CMK (cell line): ENCODE measurements around the gene UQCRHL.

Source experiments
- DNase-seq: peaks from one replicate; pipeline ENCODE4 v3.0.0-alpha.2; 2010; ENCODE audit warnings: low read depth

The UQCRHL gene

GRCh38 chr1:15797614-15798390, 9.6 kb downstream of the UQCRHL start:
- no peak for DNase-seq

- no peak for DNase-seq
Measured at GRCh38 chr1:15796086-15796462, 11.4 kb downstream of the UQCRHL start.

GRCh38 chr1:15788624-15789301, 18.7 kb downstream of the UQCRHL start:
- no peak for DNase-seq

DNA sequence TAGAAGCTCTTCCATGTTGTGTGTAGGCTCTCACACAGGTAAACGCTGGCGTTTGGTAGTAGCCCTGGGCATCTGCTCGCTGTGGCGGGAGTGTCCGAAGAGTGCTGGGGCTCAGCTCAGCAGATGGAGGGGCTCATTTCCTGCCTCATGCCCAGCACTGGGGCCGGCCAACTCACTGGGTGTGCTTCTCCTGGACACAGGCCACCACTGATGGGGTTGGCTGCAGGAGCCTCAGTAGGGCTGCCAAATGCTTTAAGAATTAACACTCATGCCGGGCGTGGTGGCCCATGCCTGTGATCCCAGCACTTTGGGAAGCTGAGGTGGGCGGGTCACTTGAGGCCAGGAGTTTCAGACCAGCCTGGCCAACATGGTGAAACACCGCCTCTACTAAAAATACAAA, 20.9 kb downstream of the UQCRHL start:
- DNase-seq = no peak

DNA sequence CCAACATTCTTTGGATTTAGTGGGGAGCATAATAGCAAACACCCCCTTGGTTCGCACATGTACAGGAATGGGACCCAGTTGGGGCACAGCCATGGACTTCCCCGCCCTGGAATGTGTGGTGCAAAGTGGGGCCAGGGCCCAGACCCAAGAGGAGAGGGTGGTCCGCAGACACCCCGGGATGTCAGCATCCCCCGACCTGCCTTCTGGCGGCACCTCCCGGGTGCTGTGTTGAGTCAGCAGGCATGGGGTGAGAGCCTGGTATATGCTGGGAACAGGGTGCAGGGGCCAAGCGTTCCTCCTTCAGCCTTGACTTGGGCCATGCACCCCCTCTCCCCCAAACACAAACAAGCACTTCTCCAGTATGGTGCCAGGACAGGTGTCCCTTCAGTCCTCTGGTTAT, 21.8 kb downstream of the UQCRHL start:
- DNase-seq = no peak

GRCh38 chr1:15777909-15778707, 29.3 kb downstream of the UQCRHL start:
- DNase-seq = no peak

- DNase-seq = no peak
Measured at GRCh38 chr1:15775706-15776105, 31.7 kb downstream of the UQCRHL start.

DNA sequence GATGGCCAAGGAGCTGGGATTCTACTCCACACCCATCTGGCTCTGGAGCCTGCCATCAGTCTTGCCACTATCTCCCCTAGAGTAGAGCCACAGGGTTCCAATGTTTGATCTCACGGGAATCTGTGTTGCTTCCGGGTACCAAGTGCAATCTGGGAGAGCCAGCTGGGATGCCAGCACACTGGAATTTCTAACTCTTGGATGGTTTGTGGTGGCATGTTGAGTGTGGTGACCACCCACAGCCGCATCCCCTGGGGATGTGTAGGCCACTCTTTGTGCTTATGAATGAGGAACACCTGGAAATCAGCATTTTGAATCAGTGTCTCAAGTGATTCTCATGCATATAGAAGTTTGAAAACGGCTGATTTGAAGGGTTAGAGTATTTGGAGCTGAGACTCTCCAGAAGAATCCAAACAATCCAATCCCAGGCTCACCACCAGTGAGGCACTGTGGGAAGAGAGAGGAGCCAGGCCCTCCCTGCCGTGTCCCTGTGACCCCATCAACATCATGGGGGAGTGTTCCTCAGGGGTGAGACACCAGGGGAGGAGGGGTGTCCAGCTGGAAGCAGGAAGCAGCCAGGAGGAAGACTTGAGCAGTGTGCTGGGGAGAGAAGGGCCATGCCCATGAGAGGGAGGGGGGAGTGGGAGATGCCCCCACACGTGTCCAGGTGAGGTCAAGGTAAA, 35.5 kb downstream of the UQCRHL start:
- DNase-seq = no peak

DNA sequence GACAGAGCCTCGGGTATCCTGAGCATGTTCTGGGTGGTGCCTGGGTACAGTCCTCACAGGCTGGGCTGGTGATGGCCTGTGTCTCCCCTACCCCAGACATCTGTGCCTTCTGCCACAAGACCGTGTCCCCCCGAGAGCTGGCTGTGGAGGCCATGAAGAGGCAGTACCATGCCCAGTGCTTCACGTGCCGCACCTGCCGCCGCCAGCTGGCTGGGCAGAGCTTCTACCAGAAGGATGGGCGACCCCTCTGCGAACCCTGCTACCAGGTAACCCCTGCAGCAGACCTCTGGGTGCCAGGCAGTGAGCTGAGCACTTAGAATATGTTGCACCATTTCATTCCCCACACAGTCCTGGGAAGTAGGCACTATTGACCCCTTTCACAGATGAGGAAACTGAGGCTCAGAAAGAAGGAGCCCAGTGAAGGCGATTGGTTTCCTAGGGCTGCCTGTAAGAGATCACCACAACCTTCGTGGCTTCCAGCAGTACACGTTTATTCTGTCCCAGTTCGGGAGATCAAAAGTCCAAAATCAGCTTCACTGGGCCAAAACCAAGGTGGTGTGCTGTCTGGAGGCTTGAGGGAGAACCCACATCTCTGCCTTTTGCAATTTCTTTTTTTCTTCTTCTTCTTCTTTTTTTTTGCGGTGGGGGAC, 37.0 kb downstream of the UQCRHL start:
- DNase-seq = no peak

DNA sequence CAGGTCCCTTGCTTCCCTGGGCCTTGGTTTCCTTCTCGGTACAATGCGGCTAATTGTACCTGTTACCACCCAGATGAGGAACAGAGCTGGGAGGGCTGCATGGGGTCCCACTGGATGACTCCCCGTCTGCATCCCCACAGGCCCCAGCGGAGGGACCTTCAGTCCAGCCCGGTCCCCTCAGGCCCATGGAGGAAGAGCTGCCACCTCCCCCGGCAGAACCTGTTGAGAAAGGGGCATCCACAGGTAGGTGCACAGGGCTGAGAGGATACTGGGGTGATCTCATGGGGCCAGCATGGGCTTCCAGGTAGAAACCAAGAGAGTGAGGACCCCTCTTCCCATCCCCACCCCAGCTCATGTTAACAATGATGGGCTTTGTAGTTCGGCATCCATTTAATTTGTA, 39.1 kb downstream of the UQCRHL start:
- DNase-seq = no peak

GRCh38 chr1:15767941-15768340, 39.5 kb downstream of the UQCRHL start:
- no peak for DNase-seq

DNA sequence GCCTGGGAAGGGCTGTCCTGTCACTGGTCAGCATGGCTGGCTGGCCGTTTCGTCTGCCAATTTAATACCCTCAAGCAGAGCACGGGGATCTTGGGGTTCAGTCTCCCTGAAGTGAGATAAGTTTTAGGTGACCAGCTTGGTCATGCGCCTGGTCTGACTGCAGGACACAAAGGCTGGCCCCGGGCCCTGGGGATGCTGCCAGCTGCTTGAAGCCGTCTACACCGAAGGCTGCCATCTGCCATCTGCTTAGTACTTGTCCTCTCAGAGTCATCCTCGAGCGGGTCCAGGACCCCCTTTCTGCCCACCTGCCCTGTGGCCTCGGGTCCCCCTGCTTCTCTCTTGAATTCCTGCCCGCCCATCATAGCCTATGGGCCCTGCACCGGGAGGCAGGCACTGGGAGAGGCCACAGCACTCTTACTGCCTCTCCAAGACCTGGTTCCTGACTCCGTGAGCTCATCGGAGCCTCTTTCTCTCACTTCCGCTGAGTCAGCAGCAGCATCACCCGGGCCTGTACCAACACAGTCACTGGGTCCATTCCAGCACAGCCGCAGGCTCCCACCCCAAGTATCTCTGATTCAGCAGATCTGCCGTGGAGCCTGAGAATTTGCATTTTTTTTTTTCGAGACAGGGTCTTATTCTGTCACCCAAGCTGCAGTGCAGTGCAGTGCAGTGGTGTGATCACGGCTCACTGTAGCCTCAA, 41.8 kb downstream of the UQCRHL start:
- DNase-seq = no peak

GRCh38 chr1:15764890-15765289, 42.6 kb downstream of the UQCRHL start:
- no peak for DNase-seq

DNA sequence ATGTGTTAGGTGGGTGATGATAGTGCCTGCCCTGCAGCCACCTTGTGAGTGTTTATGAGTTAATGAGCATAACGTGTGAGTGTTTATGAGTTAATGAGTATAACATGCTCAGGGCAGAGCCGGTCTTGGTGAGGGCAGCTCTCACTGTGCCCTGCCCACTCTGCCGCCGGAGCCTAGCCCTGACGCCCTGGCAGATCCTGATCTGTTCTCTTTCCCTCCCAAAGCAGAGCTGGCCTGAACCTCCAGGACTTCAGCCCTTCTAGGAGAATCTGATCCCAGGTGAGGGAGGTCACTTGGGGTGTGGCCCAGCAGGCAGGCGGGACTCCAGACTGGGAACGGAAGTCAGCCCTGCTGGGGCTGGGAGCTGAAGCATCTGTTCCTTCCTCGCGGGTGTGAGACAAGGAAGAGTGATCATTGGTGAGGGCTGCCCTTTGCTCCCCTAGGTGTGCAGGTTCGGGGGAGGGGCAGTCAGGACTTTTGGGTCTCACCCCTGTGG, 43.1 kb downstream of the UQCRHL start:
- no peak for DNase-seq

- no peak for DNase-seq
Measured at GRCh38 chr1:15762546-15762945, 44.9 kb downstream of the UQCRHL start.

- DNase-seq = no peak
Measured at GRCh38 chr1:15761366-15762128, 45.9 kb downstream of the UQCRHL start.

DNA sequence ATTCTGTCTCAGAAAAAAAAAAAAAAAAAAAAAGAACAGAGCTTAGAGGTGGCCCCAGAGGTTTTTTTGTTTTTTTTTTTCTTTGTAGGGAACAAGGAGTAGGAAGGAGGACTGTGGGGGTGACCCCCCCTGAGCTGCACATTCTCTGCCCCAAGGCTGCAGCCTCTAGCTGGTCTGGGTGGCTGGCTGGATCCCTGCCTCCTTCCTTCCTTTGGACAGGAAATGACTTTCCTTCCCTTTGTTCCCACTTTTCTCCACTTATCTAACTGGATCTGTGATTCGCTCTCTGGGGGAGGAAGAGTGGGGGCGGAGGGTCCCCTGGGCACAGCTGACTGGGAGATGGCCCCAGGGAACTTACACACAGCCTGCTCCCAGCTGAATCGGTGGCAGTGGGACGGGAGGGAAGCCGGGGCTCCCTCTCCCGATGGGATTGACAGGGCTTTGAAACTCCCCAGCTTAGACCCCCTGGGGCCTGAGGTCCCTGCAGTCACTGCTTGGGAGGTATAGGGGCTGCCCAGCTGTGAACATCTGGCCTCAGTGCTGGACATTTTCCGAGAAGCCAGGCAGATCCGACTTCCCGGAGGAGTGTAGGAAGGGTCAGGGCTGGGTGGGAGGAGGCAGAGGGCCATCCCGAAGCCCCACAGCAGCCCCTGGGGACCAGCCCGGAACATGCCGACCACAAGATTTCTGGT, 46.8 kb downstream of the UQCRHL start:
- DNase-seq = no peak

DNA sequence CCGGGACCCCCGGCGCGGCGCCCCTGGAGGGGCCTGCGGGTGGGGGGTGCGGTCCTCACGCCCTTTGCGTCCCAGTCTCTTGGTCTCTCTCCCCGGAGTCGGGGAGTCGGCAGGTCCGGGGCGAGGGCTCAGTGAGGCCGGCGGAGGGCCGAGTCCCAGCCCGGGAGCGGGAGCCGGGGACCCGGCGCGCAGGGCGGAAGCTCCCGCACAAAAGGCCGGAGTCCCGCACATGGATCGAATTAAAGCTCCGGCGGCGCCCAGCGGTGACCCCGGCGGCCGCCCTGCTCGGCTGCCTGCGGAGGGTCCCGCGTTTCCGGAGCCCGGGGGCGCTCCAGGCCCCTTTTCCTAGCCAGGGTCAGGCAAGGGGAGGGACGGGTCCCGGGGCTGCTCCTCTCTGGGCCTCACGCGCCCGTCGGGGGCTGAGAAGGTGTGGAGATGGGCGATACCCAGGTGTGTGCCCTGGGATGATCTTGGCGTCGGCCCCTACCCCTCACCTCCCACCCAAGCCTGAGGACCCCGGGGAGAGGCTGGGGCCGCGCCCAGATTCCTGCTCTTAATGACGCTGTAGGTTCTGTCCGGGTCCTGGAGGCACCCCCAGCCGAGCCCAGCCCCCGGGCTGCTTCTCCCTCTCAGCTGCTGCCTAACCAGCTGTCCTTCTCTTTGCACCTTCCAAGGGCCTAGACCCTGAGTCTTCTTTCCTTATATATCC, 48.3 kb downstream of the UQCRHL start:
- no peak for DNase-seq

- DNase-seq = no peak
Measured at GRCh38 chr1:15758343-15758931, 49.0 kb downstream of the UQCRHL start, which contains the start of gene FBLIM1. Gene FBLIM1, plus strand, starts transcription at chr1:15758795. Its CDS starts 6,189 bp downstream, at chr1:15764984.
